ENCODE measurements around the gene SLC38A5. TPM values are rescaled to one million over a fixed set of nuclear protein-coding genes. Genes with fewer than 3 reads are reported as not detected.

The SLC38A5 gene
- total RNA-seq, 4 donors from 2014 or later: 0.46 to 0.69 TPM; not detected in 2

- intact Hi-C loops (cut with DNase I; ENCODE audit: low total_unique reads) (no loop called here), in situ Hi-C loops (cut with MboI; ENCODE audit: low sequenced_read_pairs in 4 of 4) (loop anchor here in 1 of 4 donors (25.0 kb wide), 1 partner anchor 403 kb away; no protein-coding TSS in a partner anchor)
- TF ChIP-seq CTCF (IDR thresholded peaks at IDR 0.05 in 4 of 5, conservative IDR thresholded peaks at IDR 0.05 in 1 of 5): no peak
- no peak for TF ChIP-seq POLR2A (IDR thresholded peaks at IDR 0.05)
- Histone ChIP-seq H3K36me3 (no peaks in the 10 kb centered on the region), H3K27me3 (no peaks in the 10 kb centered on the region), H3K27ac (no peak overlapping the region), H3K4me1 (no peaks in the 10 kb centered on the region), H3K4me3 (no peak overlapping the region), H3K9me3 (no peaks in the 10 kb centered on the region)
- ATAC-seq (no peak), DNase-seq (no peak)
These were observed 20.6 kb upstream of the SLC38A5 start for GRCh38 chrX:48490661-48491060.

GRCh38 chrX:48489892-48490291 lies 19.8 kb upstream of the SLC38A5 start:
- H3K4me1 ChIP-seq: no peaks in the 10 kb centered on the region
- no peak overlapping the region for H3K27ac ChIP-seq
- in situ Hi-C loops (cut with MboI; ENCODE audit: low sequenced_read_pairs in 4 of 4) (loop anchor here in 1 of 4 donors (25.0 kb wide), 1 partner anchor 403 kb away; no protein-coding TSS in a partner anchor), intact Hi-C loops (cut with DNase I; ENCODE audit: low total_unique reads) (no loop called here)
- H3K27me3 ChIP-seq: no peaks in the 10 kb centered on the region
- no peak for DNase-seq
- TF ChIP-seq CTCF (IDR thresholded peaks at IDR 0.05 in 4 of 5, conservative IDR thresholded peaks at IDR 0.05 in 1 of 5): no peak
- TF ChIP-seq POLR2A (IDR thresholded peaks at IDR 0.05): no peak
- H3K9me3 ChIP-seq: no peaks in the 10 kb centered on the region
- H3K36me3 ChIP-seq: no peaks in the 10 kb centered on the region
- H3K4me3 ChIP-seq: no peak overlapping the region
- ATAC-seq: no peak

- Histone ChIP-seq H3K36me3 (peaks cover 0 to 6% of the 10 kb centered on the region in 2 donors), H3K9me3 (no peaks in the 10 kb centered on the region), H3K27ac (no peak overlapping the region), H3K27me3 (no peaks in the 10 kb centered on the region), H3K4me3 (no peak overlapping the region), H3K4me1 (no peaks in the 10 kb centered on the region)
- in situ Hi-C loops (cut with MboI; ENCODE audit: low sequenced_read_pairs in 4 of 4): loop anchor here in 1 of 4 donors (25.0 kb wide), 1 partner anchor 402 kb away; no protein-coding TSS in a partner anchor
- DNase-seq: no peak
- intact Hi-C loops (cut with DNase I; ENCODE audit: low total_unique reads): no loop called here
- no peak for ATAC-seq
- TF ChIP-seq CTCF (IDR thresholded peaks at IDR 0.05 in 4 of 5, conservative IDR thresholded peaks at IDR 0.05 in 1 of 5) (no peak), POLR2A (IDR thresholded peaks at IDR 0.05) (no peak)
These were observed 19.2 kb upstream of the SLC38A5 start for GRCh38 chrX:48489296-48489695.

GRCh38 chrX:48488034-48488433 lies 18.0 kb upstream of the SLC38A5 start:
- peaks cover 0 to 8% of the 10 kb centered on the region in 2 donors for H3K36me3 ChIP-seq
- no peak overlapping the region for H3K4me3 ChIP-seq
- TF ChIP-seq CTCF (IDR thresholded peaks at IDR 0.05 in 4 of 5, conservative IDR thresholded peaks at IDR 0.05 in 1 of 5) (no peak), POLR2A (IDR thresholded peaks at IDR 0.05) (no peak)
- ATAC-seq (no peak), DNase-seq (no peak)
- in situ Hi-C loops (cut with MboI; ENCODE audit: low sequenced_read_pairs in 4 of 4): loop anchor here in 1 of 4 donors (25.0 kb wide), 1 partner anchor 401 kb away; no protein-coding TSS in a partner anchor
- H3K9me3 ChIP-seq: no peaks in the 10 kb centered on the region
- no peak overlapping the region for H3K27ac ChIP-seq
- intact Hi-C loops (cut with DNase I; ENCODE audit: low total_unique reads): no loop called here
- no peaks in the 10 kb centered on the region for H3K4me1 ChIP-seq
- H3K27me3 ChIP-seq: no peaks in the 10 kb centered on the region

- no peak for DNase-seq
- Histone ChIP-seq H3K4me1 (no peaks in the 10 kb centered on the region), H3K4me3 (no peak overlapping the region), H3K27me3 (no peaks in the 10 kb centered on the region), H3K27ac (no peak overlapping the region), H3K36me3 (peaks cover 0 to 8% of the 10 kb centered on the region in 2 donors), H3K9me3 (no peaks in the 10 kb centered on the region)
- intact Hi-C loops (cut with DNase I; ENCODE audit: low total_unique reads) (no loop called here), in situ Hi-C loops (cut with MboI; ENCODE audit: low sequenced_read_pairs in 4 of 4) (loop anchor here in 1 of 4 donors (25.0 kb wide), 1 partner anchor 400 kb away; no protein-coding TSS in a partner anchor)
- no peak for TF ChIP-seq CTCF (IDR thresholded peaks at IDR 0.05 in 4 of 5, conservative IDR thresholded peaks at IDR 0.05 in 1 of 5)
- no peak for TF ChIP-seq POLR2A (IDR thresholded peaks at IDR 0.05)
- no peak for ATAC-seq
These were observed 17.3 kb upstream of the SLC38A5 start for GRCh38 chrX:48487362-48487798.

Data from gastrocnemius medialis (tissue), 4 donors.